Fibroblast of lung (primary cell): ENCODE data around the gene ARSA.
A peak's percentile ranks its signal among the peaks of the same experiment; 100 is the strongest.

Source experiments
- EZH2 ChIP-seq: IDR thresholded peaks from 2 replicates; pipeline ENCODE4 v1.5.1; 2012; ENCODE audit warnings: low read length, control low read depth, mild to moderate bottlenecking; ENCODE audit errors: missing control alignments
- TF ChIP-seq, protein P1 (sequence below), 2 donors: IDR thresholded peaks in 1 of 2; conservative IDR thresholded peaks in 1 of 2; 1 replicate in 1 of 2; 2 replicates in 1 of 2; pipeline ENCODE4 v1.5.1; 2011 to 2012; ENCODE audit warnings: low read length in 2 of 2, control low read depth in 1 of 2, inconsistent platforms in 1 of 2, low read depth in 1 of 2, mild to moderate bottlenecking in 1 of 2

DNA sequence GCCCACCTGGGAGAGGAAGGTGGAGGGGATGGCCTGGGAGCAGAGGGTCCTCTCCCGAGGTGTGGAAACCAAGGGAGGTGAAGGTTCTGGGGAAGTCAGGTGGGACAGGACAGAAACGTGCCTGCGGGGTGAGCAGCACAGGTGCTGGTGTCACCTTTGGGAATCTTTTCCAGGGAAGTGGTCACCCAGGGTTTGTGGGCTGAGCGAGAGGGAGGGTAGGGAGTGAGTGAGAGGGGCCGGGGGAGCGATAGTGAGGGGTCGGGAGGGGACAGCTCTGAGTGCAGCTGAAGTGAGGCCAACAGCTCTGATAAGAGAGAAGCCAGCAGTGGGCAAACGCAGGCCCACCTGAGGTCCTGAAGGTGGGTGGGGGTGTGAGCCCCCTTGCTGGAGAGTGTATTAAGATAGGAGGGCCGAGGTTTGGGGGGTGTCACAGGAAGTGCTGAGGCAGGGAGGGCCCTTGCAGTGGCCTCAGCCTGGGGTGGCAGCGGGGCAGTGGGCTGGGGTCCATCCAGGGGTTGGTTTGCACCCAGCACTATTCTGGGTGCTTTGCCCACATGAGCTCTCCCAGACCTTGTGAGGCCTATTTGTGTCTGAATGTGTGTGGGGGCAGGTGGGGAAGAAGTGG, 43.1 kb upstream of the ARSA start:
- TF ChIP-seq, protein P1, sequence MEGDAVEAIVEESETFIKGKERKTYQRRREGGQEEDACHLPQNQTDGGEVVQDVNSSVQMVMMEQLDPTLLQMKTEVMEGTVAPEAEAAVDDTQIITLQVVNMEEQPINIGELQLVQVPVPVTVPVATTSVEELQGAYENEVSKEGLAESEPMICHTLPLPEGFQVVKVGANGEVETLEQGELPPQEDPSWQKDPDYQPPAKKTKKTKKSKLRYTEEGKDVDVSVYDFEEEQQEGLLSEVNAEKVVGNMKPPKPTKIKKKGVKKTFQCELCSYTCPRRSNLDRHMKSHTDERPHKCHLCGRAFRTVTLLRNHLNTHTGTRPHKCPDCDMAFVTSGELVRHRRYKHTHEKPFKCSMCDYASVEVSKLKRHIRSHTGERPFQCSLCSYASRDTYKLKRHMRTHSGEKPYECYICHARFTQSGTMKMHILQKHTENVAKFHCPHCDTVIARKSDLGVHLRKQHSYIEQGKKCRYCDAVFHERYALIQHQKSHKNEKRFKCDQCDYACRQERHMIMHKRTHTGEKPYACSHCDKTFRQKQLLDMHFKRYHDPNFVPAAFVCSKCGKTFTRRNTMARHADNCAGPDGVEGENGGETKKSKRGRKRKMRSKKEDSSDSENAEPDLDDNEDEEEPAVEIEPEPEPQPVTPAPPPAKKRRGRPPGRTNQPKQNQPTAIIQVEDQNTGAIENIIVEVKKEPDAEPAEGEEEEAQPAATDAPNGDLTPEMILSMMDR (conservative IDR thresholded peaks at IDR 0.05 in 1 of 2, IDR thresholded peaks at IDR 0.05 in 1 of 2; ENCODE audit: low read depth in 1 of 2, low read length in 2 of 2) = no peak
- TF ChIP-seq EZH2 = peak; percentile 11
